D721Med (cell line): ENCODE results near the gene FABP1.

Experiments used
- DNase-seq: peaks from one replicate; pipeline ENCODE4 v3.0.0; 2011; ENCODE audit warnings: low spot score; ENCODE audit not compliant: insufficient read length
- FAIRE-seq: peaks from 2 replicates; lab custom pipeline; 2011; peaks lifted over from hg19 to GRCh38; lab: Jason Lieb, UNC
- CTCF ChIP-seq: IDR thresholded peaks from 2 replicates; pipeline ENCODE4 v1.5.1; 2012; ENCODE audit warnings: mild to moderate bottlenecking, control low read depth; ENCODE audit not compliant: insufficient read depth; ENCODE audit errors: missing control alignments

FABP1 gene

GRCh38 chr2:88137833-88138232 is 10.0 kb upstream of the FABP1 start:
- DNase-seq (no peak), FAIRE-seq (no peak)
- no peak for TF ChIP-seq CTCF

- no peak for TF ChIP-seq CTCF
- FAIRE-seq: no peak
- no peak for DNase-seq
These were observed 9.0 kb upstream of the FABP1 start for GRCh38 chr2:88136817-88137216.

GRCh38 chr2:88133875-88134274 is 6.0 kb upstream of the FABP1 start:
- FAIRE-seq (no peak), DNase-seq (no peak)
- no peak for TF ChIP-seq CTCF

- TF ChIP-seq CTCF: no peak
- FAIRE-seq (no peak), DNase-seq (no peak)
These were observed 4.1 kb upstream of the FABP1 start for GRCh38 chr2:88131999-88132368.

- no peak for TF ChIP-seq CTCF
- DNase-seq (no peak), FAIRE-seq (no peak)
These were observed 3.5 kb upstream of the FABP1 start for GRCh38 chr2:88131201-88131998.

- FAIRE-seq (no peak), DNase-seq (no peak)
- no peak for TF ChIP-seq CTCF
These were observed 1.6 kb upstream of the FABP1 start for GRCh38 chr2:88129313-88129959.
